HCT116 (cell line): Measurements from ENCODE around the gene CAMK1D. TPM values are rescaled to one million over a fixed set of nuclear protein-coding genes. Genes with fewer than 3 reads are reported as not detected.

Source experiments
- ATAC-seq: fragments of 200-7000 bp; cut with Tn5 transposase; 2 replicates; pipeline ENCODE4 v1.9.1; 2020; ENCODE audit warnings: mild to moderate bottlenecking, moderate library complexity
- BruUV-seq: library from RNA; stranded (reverse); fragments of 400-500 nt; replicated peaks from 2 replicates; lab custom pipeline; 2021; lab: Mats Ljungman, UMichigan
- CTCF ChIA-PET: fragments of 300-600 bp; sonication (Branson Sonifier 250); formaldehyde crosslinking; loops from one replicate; lab custom pipeline; 2021; ENCODE audit warnings: antibody characterized with exemption; lab: Charles Lee
- POLR2A ChIA-PET: fragments of 300-600, 350-600 bp; sonication (Branson Sonifier 250); formaldehyde crosslinking; loops from one replicate; lab custom pipeline; 2021; ENCODE audit warnings: antibody characterized with exemption; lab: Charles Lee
- RAD21 ChIA-PET, 2 experiments: fragments of 300-600 bp; sonication (Branson Sonifier 250); formaldehyde crosslinking; loops; one replicate each; lab custom pipeline; 2023; ENCODE audit warnings: low total read pairs in 2 of 2; ENCODE audit not compliant: uncharacterized antibody in 2 of 2, unreplicated experiment in 2 of 2, low non-redundant PET in 1 of 2; lab: Charles Lee
- DNase-seq: peaks from one replicate; pipeline ENCODE4 v3.0.0-alpha.2; 2010; ENCODE audit warnings: low read depth, low spot score
- H2AFZ ChIP-seq: fragments of 200-600 bp; shearing (Covaris generic), sonication (generic); 2 replicates; pipeline ENCODE4 v1.6.1; 2017; ENCODE audit warnings: low read depth, mixed run types, mixed read lengths, antibody characterized with exemption, low read length; ENCODE audit not compliant: poor library complexity, severe bottlenecking
- H3K27ac ChIP-seq: 2 replicates; pipeline ENCODE4 v1.5.1; 2012; ENCODE audit warnings: low read depth, low read length
- H3K27me3 ChIP-seq: fragments of 200-600 bp; sonication (generic); 2 replicates; pipeline ENCODE4 v1.6.1; 2016; ENCODE audit warnings: mixed run types, low read length, mixed read lengths; ENCODE audit not compliant: insufficient read depth
- H3K36me3 ChIP-seq, 2 experiments: fragments of 200-500 bp in 1 of 2; fragments of 200-600 bp in 1 of 2; sonication (Bioruptor generic) in 1 of 2; sonication (generic) in 1 of 2; 2 replicates each; pipeline versions ENCODE4 v1.5.1 to v1.6.1; 2014 to 2016; ENCODE audit warnings: low read length in 2 of 2, inconsistent platforms in 1 of 2, mixed read lengths in 1 of 2, mixed run types in 1 of 2; ENCODE audit not compliant: insufficient read depth in 2 of 2, control insufficient read depth in 1 of 2
- H3K4me1 ChIP-seq, 2 experiments: fragments of 200-600 bp in 1 of 2; sonication (generic) in 1 of 2; 2 replicates each; pipeline versions ENCODE4 v1.5.1 to v1.6.1; 2012 to 2017; ENCODE audit warnings: low read length in 2 of 2, inconsistent platforms in 1 of 2, mild to moderate bottlenecking in 1 of 2, mixed read lengths in 1 of 2, mixed run types in 1 of 2, moderate library complexity in 1 of 2; ENCODE audit not compliant: insufficient read depth in 2 of 2, control insufficient read depth in 1 of 2
- H3K4me2 ChIP-seq: fragments of 200-600 bp; sonication (generic); 2 replicates; pipeline ENCODE4 v1.6.1; 2017; ENCODE audit warnings: mixed run types, low read length, mixed read lengths
- H3K4me3 ChIP-seq, 2 experiments: fragments of 200-600 bp in 1 of 2; sonication (generic) in 1 of 2; replicated peaks in 1 of 2; 2 replicates each; pipeline ENCODE4 v1.5.1; 2011 to 2016; ENCODE audit warnings: low read length in 2 of 2, control low read depth in 1 of 2, low read depth in 1 of 2, mild to moderate bottlenecking in 1 of 2, mixed read lengths in 1 of 2, mixed run types in 1 of 2
- H3K79me2 ChIP-seq: fragments of 200-600 bp; sonication (generic); 2 replicates; pipeline ENCODE4 v1.6.1; 2017; ENCODE audit warnings: mild to moderate bottlenecking, mixed run types, low read length, moderate library complexity, mixed read lengths; ENCODE audit not compliant: insufficient read depth
- H3K9ac ChIP-seq: fragments of 200-600 bp; sonication (generic); 2 replicates; pipeline ENCODE4 v1.6.1; 2016; ENCODE audit warnings: low read length, mixed read lengths
- H3K9me2 ChIP-seq: fragments of 200-600 bp; sonication (generic), shearing (Covaris generic); 2 replicates; pipeline ENCODE4 v1.6.1; 2017; ENCODE audit warnings: mixed run types, mild to moderate bottlenecking, moderate library complexity; ENCODE audit not compliant: insufficient read depth
- H3K9me3 ChIP-seq, 2 experiments: fragments of 200-500 bp in 1 of 2; fragments of 200-600 bp in 1 of 2; sonication (Bioruptor generic) in 1 of 2; sonication (generic) in 1 of 2; 2 replicates each; pipeline ENCODE4 v1.6.1; 2014 to 2017; ENCODE audit warnings: low read length in 2 of 2, mixed read lengths in 2 of 2, inconsistent platforms in 1 of 2, low read depth in 1 of 2, mild to moderate bottlenecking in 1 of 2, mixed run types in 1 of 2, moderate library complexity in 1 of 2; ENCODE audit not compliant: control insufficient read depth in 1 of 2, insufficient read depth in 1 of 2
- H4K20me1 ChIP-seq: fragments of 200-600 bp; sonication (generic), shearing (Covaris generic); 2 replicates; pipeline ENCODE4 v1.6.1; 2017; ENCODE audit warnings: mixed run types, mild to moderate bottlenecking, moderate library complexity; ENCODE audit not compliant: insufficient read depth
- EGR1 ChIP-seq: IDR thresholded peaks from 2 replicates; pipeline ENCODE4 v1.6.1; 2012; ENCODE audit warnings: low read depth
- TCF7L2 ChIP-seq: IDR thresholded peaks from 2 replicates; pipeline ENCODE4 v1.7.0; 2011; ENCODE audit warnings: borderline replicate concordance, inconsistent platforms; ENCODE audit not compliant: insufficient read depth, insufficient read length; ENCODE audit errors: extremely low read depth
- intact Hi-C: fragments of 100-400 bp; cut with micrococcal nuclease; formaldehyde crosslinking; loops from 2 replicates; pipeline ENCODE4 v1.10.0; 2022
- total RNA-seq: library from RNA; stranded (reverse); gene quantifications from one replicate; pipeline ENCODE4 v1.2.1, GENCODE V29; 2021; ENCODE audit not compliant: unreplicated experiment
- TF ChIP-seq, protein P1 (sequence below): IDR thresholded peaks from 2 replicates; pipeline ENCODE4 v1.6.1; 2012; ENCODE audit warnings: low read depth
- TF ChIP-seq, protein P2 (sequence below), 3 experiments: fragments of 200-600 bp in 1 of 3; sonication (generic) in 1 of 3; IDR thresholded peaks in 2 of 3; conservative IDR thresholded peaks in 1 of 3; 2 replicates each; pipeline ENCODE4 v1.5.1; 2012 to 2017; ENCODE audit warnings: low read depth in 2 of 3, low read length in 2 of 3, antibody characterized with exemption in 1 of 3, borderline replicate concordance in 1 of 3, control low read depth in 1 of 3, mild to moderate bottlenecking in 1 of 3, mixed read lengths in 1 of 3, mixed run types in 1 of 3, moderate library complexity in 1 of 3; ENCODE audit not compliant: insufficient read depth in 1 of 3

The CAMK1D gene
- total RNA-seq, 1 experiment from 2014 or later: 9.6 TPM

DNA sequence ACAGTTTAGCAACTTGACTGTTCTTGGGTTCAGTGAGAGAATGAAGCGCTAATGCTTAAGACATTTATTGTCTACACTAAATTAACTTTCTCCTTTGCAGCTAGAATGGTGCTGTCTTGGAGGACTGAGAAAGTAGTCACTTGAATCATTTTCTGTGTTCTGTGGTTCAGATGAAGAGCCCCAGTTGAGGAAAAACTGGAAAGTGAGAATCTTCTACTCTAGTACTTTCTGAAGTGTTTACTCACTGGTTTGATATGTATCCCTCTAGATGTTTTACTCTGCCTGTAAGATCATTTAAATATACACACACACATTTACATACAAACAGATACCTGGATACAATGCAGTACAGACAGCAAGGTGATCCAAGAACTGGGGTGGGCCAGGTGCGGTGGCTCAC lies 308.1 kb downstream of the CAMK1D start (continued):
- TF ChIP-seq, protein P1, sequence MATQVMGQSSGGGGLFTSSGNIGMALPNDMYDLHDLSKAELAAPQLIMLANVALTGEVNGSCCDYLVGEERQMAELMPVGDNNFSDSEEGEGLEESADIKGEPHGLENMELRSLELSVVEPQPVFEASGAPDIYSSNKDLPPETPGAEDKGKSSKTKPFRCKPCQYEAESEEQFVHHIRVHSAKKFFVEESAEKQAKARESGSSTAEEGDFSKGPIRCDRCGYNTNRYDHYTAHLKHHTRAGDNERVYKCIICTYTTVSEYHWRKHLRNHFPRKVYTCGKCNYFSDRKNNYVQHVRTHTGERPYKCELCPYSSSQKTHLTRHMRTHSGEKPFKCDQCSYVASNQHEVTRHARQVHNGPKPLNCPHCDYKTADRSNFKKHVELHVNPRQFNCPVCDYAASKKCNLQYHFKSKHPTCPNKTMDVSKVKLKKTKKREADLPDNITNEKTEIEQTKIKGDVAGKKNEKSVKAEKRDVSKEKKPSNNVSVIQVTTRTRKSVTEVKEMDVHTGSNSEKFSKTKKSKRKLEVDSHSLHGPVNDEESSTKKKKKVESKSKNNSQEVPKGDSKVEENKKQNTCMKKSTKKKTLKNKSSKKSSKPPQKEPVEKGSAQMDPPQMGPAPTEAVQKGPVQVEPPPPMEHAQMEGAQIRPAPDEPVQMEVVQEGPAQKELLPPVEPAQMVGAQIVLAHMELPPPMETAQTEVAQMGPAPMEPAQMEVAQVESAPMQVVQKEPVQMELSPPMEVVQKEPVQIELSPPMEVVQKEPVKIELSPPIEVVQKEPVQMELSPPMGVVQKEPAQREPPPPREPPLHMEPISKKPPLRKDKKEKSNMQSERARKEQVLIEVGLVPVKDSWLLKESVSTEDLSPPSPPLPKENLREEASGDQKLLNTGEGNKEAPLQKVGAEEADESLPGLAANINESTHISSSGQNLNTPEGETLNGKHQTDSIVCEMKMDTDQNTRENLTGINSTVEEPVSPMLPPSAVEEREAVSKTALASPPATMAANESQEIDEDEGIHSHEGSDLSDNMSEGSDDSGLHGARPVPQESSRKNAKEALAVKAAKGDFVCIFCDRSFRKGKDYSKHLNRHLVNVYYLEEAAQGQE: no peak

DNA sequence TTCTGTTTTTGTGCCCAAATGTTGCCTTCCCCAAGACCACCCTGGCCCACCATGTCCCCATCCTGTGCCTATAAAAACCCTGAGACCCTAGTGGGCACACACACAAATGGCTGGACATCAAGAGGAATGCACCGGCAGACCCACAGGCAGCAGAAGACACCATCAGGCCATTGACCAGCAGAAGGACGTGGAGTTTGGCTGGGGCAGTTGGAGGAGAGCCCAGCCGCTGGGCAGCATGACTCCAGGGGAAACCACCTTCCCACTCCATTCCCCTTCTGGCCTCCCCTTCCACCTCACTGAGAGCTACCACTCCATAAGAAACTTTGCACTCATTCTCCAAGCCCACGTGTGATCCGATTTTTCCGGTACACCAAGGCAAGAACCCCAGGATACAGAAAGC lies 309.2 kb downstream of the CAMK1D start:
- Histone ChIP-seq H3K9ac (no peak overlapping the region), H3K27me3 (no peaks in the 10 kb centered on the region), H3K9me2 (no peaks in the 10 kb centered on the region), H3K4me2 (no peak overlapping the region), H2AFZ (no peak overlapping the region), H3K4me3 (no peak overlapping the region), H3K27ac (no peak overlapping the region), H3K79me2 (no peaks in the 10 kb centered on the region), H4K20me1 (no peaks in the 10 kb centered on the region), H3K4me1 (no peaks in the 10 kb centered on the region), H3K9me3 (no peaks in the 10 kb centered on the region), H3K36me3 (no peaks in the 10 kb centered on the region)
- TF ChIP-seq EGR1: no peak
- TF ChIP-seq TCF7L2: no peak
- TF ChIP-seq, protein P2, sequence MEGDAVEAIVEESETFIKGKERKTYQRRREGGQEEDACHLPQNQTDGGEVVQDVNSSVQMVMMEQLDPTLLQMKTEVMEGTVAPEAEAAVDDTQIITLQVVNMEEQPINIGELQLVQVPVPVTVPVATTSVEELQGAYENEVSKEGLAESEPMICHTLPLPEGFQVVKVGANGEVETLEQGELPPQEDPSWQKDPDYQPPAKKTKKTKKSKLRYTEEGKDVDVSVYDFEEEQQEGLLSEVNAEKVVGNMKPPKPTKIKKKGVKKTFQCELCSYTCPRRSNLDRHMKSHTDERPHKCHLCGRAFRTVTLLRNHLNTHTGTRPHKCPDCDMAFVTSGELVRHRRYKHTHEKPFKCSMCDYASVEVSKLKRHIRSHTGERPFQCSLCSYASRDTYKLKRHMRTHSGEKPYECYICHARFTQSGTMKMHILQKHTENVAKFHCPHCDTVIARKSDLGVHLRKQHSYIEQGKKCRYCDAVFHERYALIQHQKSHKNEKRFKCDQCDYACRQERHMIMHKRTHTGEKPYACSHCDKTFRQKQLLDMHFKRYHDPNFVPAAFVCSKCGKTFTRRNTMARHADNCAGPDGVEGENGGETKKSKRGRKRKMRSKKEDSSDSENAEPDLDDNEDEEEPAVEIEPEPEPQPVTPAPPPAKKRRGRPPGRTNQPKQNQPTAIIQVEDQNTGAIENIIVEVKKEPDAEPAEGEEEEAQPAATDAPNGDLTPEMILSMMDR (IDR thresholded peaks at IDR 0.05 in 2 of 3, conservative IDR thresholded peaks at IDR 0.05 in 1 of 3; ENCODE audit: borderline replicate concordance in 1 of 3, insufficient read depth in 1 of 3, low read depth in 2 of 3, low read length in 2 of 3): no peak
- no TSS peak for BruUV-seq
- ATAC-seq (no peak), DNase-seq (no peak)
- RAD21 ChIA-PET: no interaction called here
- CTCF ChIA-PET: no interaction called here
- POLR2A ChIA-PET: no interaction called here
- intact Hi-C loops: no loop called here
